LNCaP clone FGC (cell line): ENCODE results near the gene RANBP10.
A peak's percentile ranks its signal among the peaks of the same experiment; 100 is the strongest.

ENCODE experiments used
- DNase-seq: peaks from one replicate; pipeline ENCODE4 v3.0.0-alpha.2; 2011; ENCODE audit warnings: low read depth
- H3K4me3 ChIP-seq: 2 replicates; pipeline ENCODE4 v1.5.1; 2011; ENCODE audit warnings: mild to moderate bottlenecking, low read depth, low read length, control low read depth
- CTCF ChIP-seq: IDR thresholded peaks from 2 replicates; pipeline ENCODE4 v1.5.1; 2012; ENCODE audit warnings: mild to moderate bottlenecking; ENCODE audit not compliant: control insufficient read depth, insufficient read depth; ENCODE audit errors: extremely low read depth

Gene RANBP10

GRCh38 chr16:67679935-67680897, 126.1 kb downstream of the RANBP10 start:
- DNase-seq: no peak
- no peak overlapping the region for H3K4me3 ChIP-seq
- TF ChIP-seq CTCF: no peak

GRCh38 chr16:67678354-67679023, 127.9 kb downstream of the RANBP10 start:
- peak; percentile 96 for DNase-seq
- no peak overlapping the region for H3K4me3 ChIP-seq
- TF ChIP-seq CTCF: no peak

GRCh38 chr16:67677712-67678111, 128.6 kb downstream of the RANBP10 start:
- no peak overlapping the region for H3K4me3 ChIP-seq
- no peak for TF ChIP-seq CTCF
- DNase-seq: no peak

- TF ChIP-seq CTCF: no peak
- no peak overlapping the region for H3K4me3 ChIP-seq
- DNase-seq: no peak
These were observed 129.4 kb downstream of the RANBP10 start for GRCh38 chr16:67676939-67677338.

GRCh38 chr16:67676516-67676915, 129.8 kb downstream of the RANBP10 start:
- DNase-seq: peak; percentile 67
- TF ChIP-seq CTCF: peak; percentile 23
- no peak overlapping the region for H3K4me3 ChIP-seq

GRCh38 chr16:67675999-67676398, 130.4 kb downstream of the RANBP10 start:
- H3K4me3 ChIP-seq: no peak overlapping the region
- no peak for DNase-seq
- TF ChIP-seq CTCF: no peak
